Measurements from ENCODE around the gene ROBO4. TPM values are rescaled to one million over a fixed set of nuclear protein-coding genes. Genes with fewer than 3 reads are reported as not detected.

ROBO4 gene
- total RNA-seq, 6 donors from 2014 or later = 17.3 to 111 (median 50.2) TPM

- no peaks in the 10 kb centered on the region for H3K36me3 ChIP-seq
- H3K27me3 ChIP-seq = peaks cover 2 to 65% (median 43%) of the 10 kb centered on the region in 4 donors
- H3K27ac ChIP-seq = no peak overlapping the region
- WGBS, 2 donors = 13 to 25% methylated on average over 19 to 61 of the region's 63 CpGs
- ATAC-seq (ENCODE audit: low FRiP score in 2 of 2) (no peak), DNase-seq (peak in 1 of 2 donors; percentile 86)
- H3K4me1 ChIP-seq = peaks cover 41 to 54% (median 45%) of the 10 kb centered on the region in 4 donors
- no peaks in the 10 kb centered on the region for H3K9me3 ChIP-seq
- TF ChIP-seq POLR2AphosphoS5 (IDR thresholded peaks at IDR 0.05) (no peak), CTCF (IDR thresholded peaks at IDR 0.05) (peak in 1 of 6 experiments; percentile 4)
- peak overlapping the region in 1 of 4 donors; percentile 8 for H3K4me3 ChIP-seq
Measured at GRCh38 chr11:124868331-124869274, 29.1 kb downstream of the ROBO4 start.

- no peak for TF ChIP-seq EP300 (IDR thresholded peaks at IDR 0.05)
- peak in 5 of 6 experiments; percentile 25 to 38 (median 30) for TF ChIP-seq CTCF (IDR thresholded peaks at IDR 0.05)
- Histone ChIP-seq H3K36me3 (no peaks in the 10 kb centered on the region), H3K4me1 (peaks cover 50 to 63% (median 54%) of the 10 kb centered on the region in 4 donors), H3K27me3 (peaks cover 2 to 66% (median 43%) of the 10 kb centered on the region in 4 donors), H3K9me3 (no peaks in the 10 kb centered on the region), H3K4me3 (no peak overlapping the region), H3K27ac (no peak overlapping the region)
- 5 to 6% methylated on average over 8 of the region's 8 CpGs for whole genome bisulfite sequencing, 2 donors
- ATAC-seq (ENCODE audit: low FRiP score in 2 of 2) = peak in 1 of 2 donors; percentile 43
- no peak for DNase-seq
Measured at GRCh38 chr11:124867700-124868099, 30.0 kb downstream of the ROBO4 start.

- ATAC-seq (ENCODE audit: low FRiP score in 2 of 2) = peak in 1 of 2 donors; percentile 75
- TF ChIP-seq CTCF (IDR thresholded peaks at IDR 0.05) (peak; percentile 71 to 88 (median 77)), EP300 (IDR thresholded peaks at IDR 0.05) (no peak)
Measured at GRCh38 chr11:124865902-124866851, 31.5 kb downstream of the ROBO4 start.

GRCh38 chr11:124865181-124865901 is 32.3 kb downstream of the ROBO4 start, which contains the start of gene ROBO3:
Gene ROBO3, plus strand, starts transcription at chr11:124865432. Its CDS starts 146 bp downstream, at chr11:124865578.
- Histone ChIP-seq H3K9me3 (no peaks in the 10 kb centered on the region), H3K4me3 (peak within 1 kb of the TSS in 3 of 4 donors; percentile 9 to 36 (median 17)), H3K27ac (no peak within 1 kb of the TSS), H3K4me1 (peaks cover 50 to 66% (median 56%) of the 10 kb centered on the region in 4 donors), H3K27me3 (peaks cover 2 to 64% (median 42%) of the 10 kb centered on the region in 4 donors), H3K36me3 (no peaks in the 10 kb centered on the region)
- ATAC-seq (ENCODE audit: low FRiP score in 2 of 2) (no peak), DNase-seq (no peak)
- no peak for TF ChIP-seq CTCF (IDR thresholded peaks at IDR 0.05)
- no peak for TF ChIP-seq POLR2A (IDR thresholded peaks at IDR 0.05)
- no peak for TF ChIP-seq EP300 (IDR thresholded peaks at IDR 0.05)
- TF ChIP-seq POLR2AphosphoS5 (IDR thresholded peaks at IDR 0.05) = no peak
- WGBS, 2 donors = 3 to 5% methylated on average over 26 to 46 of the region's 53 CpGs

More at GRCh38 chr11:124865902-124866851, 31.5 kb downstream of the ROBO4 start:
- DNase-seq = peak in 1 of 2 donors; percentile 94
- H3K27ac ChIP-seq = no peak overlapping the region
- no peaks in the 10 kb centered on the region for H3K9me3 ChIP-seq
- whole genome bisulfite sequencing, 2 donors = 5 to 6% methylated on average over 17 to 51 of the region's 62 CpGs
- peaks cover 50 to 66% (median 56%) of the 10 kb centered on the region in 4 donors for H3K4me1 ChIP-seq
- H3K27me3 ChIP-seq = peaks cover 2 to 66% (median 43%) of the 10 kb centered on the region in 4 donors
- peak overlapping the region in 3 of 4 donors; percentile 9 to 36 (median 17) for H3K4me3 ChIP-seq
- H3K36me3 ChIP-seq = no peaks in the 10 kb centered on the region

Data from upper lobe of left lung (tissue), 6 donors.